ENCODE measurements around the gene WDFY4.

GRCh38 chr10:48683868-48684267 is 805 bp upstream of the WDFY4 start:
- TF ChIP-seq POLR2AphosphoS5 (IDR thresholded peaks at IDR 0.05) (peak; percentile 66), CTCF (IDR thresholded peaks at IDR 0.05; ENCODE audit: poor library complexity, severe bottlenecking) (no peak), EZH2 (IDR thresholded peaks at IDR 0.05; ENCODE audit: borderline replicate concordance, insufficient read depth, low read length, poor library complexity, severe bottlenecking) (no peak), EP300 (conservative IDR thresholded peaks at IDR 0.05; ENCODE audit: poor library complexity, severe bottlenecking) (peak; percentile 22), SMC3 (conservative IDR thresholded peaks at IDR 0.05; ENCODE audit: poor library complexity) (no peak)
- TF ChIP-seq, protein P1, sequence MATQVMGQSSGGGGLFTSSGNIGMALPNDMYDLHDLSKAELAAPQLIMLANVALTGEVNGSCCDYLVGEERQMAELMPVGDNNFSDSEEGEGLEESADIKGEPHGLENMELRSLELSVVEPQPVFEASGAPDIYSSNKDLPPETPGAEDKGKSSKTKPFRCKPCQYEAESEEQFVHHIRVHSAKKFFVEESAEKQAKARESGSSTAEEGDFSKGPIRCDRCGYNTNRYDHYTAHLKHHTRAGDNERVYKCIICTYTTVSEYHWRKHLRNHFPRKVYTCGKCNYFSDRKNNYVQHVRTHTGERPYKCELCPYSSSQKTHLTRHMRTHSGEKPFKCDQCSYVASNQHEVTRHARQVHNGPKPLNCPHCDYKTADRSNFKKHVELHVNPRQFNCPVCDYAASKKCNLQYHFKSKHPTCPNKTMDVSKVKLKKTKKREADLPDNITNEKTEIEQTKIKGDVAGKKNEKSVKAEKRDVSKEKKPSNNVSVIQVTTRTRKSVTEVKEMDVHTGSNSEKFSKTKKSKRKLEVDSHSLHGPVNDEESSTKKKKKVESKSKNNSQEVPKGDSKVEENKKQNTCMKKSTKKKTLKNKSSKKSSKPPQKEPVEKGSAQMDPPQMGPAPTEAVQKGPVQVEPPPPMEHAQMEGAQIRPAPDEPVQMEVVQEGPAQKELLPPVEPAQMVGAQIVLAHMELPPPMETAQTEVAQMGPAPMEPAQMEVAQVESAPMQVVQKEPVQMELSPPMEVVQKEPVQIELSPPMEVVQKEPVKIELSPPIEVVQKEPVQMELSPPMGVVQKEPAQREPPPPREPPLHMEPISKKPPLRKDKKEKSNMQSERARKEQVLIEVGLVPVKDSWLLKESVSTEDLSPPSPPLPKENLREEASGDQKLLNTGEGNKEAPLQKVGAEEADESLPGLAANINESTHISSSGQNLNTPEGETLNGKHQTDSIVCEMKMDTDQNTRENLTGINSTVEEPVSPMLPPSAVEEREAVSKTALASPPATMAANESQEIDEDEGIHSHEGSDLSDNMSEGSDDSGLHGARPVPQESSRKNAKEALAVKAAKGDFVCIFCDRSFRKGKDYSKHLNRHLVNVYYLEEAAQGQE (IDR thresholded peaks at IDR 0.05; ENCODE audit: borderline replicate concordance) = no peak
